HepG2 (cell line): ENCODE results near the gene CLDND2.

ENCODE experiments used
- BCL6 ChIP-seq: IDR thresholded peaks from 2 replicates; pipeline ENCODE4 v1.6.1; 2016; ENCODE audit warnings: missing genetic modification reagents, missing compliant biosample characterization
- BHLHE40 ChIP-seq: IDR thresholded peaks from 2 replicates; pipeline ENCODE4 v1.6.1; 2011; ENCODE audit warnings: low read length, improper control_type of control experiment
- TF ChIP-seq, protein P1 (sequence below): sonication (generic); formaldehyde crosslinking; IDR thresholded peaks from 2 replicates; pipeline ENCODE4 v1.5.0; 2020; ENCODE audit warnings: mild to moderate bottlenecking, missing genetic modification reagents, moderate library complexity

DNA sequence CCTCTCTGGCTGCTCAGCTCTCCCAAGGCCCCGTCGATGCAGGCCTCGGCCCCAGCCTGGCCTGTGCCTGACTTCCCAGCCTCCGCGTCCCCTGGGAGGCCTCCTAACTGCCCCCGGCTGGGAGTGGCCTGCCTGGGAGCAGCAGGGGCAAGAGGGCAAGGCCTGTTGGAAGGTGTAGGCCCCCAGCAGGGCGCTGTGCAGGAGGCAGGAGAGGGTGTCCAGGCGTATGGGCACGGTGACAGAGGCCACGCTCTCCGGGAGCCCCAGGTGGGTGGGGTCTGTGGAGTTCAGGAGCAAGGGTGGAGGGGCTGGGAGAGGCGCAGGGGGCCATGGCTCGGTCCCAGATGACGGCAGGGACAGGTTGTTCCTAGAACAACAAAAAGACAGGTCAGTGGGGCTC is 20.3 kb upstream of the CLDND2 start:
- peak; percentile 48 for TF ChIP-seq BCL6 (CRISPR knock-in tag)
- TF ChIP-seq, protein P1, sequence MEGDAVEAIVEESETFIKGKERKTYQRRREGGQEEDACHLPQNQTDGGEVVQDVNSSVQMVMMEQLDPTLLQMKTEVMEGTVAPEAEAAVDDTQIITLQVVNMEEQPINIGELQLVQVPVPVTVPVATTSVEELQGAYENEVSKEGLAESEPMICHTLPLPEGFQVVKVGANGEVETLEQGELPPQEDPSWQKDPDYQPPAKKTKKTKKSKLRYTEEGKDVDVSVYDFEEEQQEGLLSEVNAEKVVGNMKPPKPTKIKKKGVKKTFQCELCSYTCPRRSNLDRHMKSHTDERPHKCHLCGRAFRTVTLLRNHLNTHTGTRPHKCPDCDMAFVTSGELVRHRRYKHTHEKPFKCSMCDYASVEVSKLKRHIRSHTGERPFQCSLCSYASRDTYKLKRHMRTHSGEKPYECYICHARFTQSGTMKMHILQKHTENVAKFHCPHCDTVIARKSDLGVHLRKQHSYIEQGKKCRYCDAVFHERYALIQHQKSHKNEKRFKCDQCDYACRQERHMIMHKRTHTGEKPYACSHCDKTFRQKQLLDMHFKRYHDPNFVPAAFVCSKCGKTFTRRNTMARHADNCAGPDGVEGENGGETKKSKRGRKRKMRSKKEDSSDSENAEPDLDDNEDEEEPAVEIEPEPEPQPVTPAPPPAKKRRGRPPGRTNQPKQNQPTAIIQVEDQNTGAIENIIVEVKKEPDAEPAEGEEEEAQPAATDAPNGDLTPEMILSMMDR (CRISPR knock-in tag) = peak; percentile 44
- no peak for TF ChIP-seq BHLHE40
